GM12878 (cell line): ENCODE results near the gene CCL16. TPM values are rescaled to one million over a fixed set of nuclear protein-coding genes. Genes with fewer than 3 reads are reported as not detected.
A peak's percentile ranks its signal among the peaks of the same experiment; 100 is the strongest.

Experiments
- ATAC-seq: fragments of 200-7000 bp; cut with Tn5 transposase; 3 replicates; pipeline ENCODE4 v1.9.1; 2020; ENCODE audit warnings: mild to moderate bottlenecking, moderate library complexity
- BruUV-seq: library from RNA; stranded (reverse); fragments of 400-500 nt; replicated peaks from 2 replicates; lab custom pipeline; 2021; lab: Mats Ljungman, UMichigan
- CTCF ChIA-PET: fragments of 300-600 bp; sonication (Branson Sonifier 250); formaldehyde crosslinking; extraction: SDS; loops from one replicate; lab custom pipeline; 2021; ENCODE audit warnings: inconsistent platforms; lab: Yijun Ruan, JAX
- POLR2A ChIA-PET: fragments of 350-600 bp; formaldehyde crosslinking; extraction: SDS; loops from one replicate; lab custom pipeline; 2021; ENCODE audit warnings: inconsistent platforms; lab: Charles Lee
- RAD21 ChIA-PET: fragments of 300-600 bp; sonication (Branson Sonifier 250); formaldehyde crosslinking; loops from one replicate; lab custom pipeline; 2023; ENCODE audit warnings: antibody characterized with exemption; ENCODE audit not compliant: unreplicated experiment; lab: Charles Lee
- SMC1A ChIA-PET: fragments of 300-600 bp; sonication (Branson Sonifier 250); formaldehyde crosslinking; loops from one replicate; lab custom pipeline; 2023; ENCODE audit not compliant: unreplicated experiment, uncharacterized antibody; lab: Charles Lee
- DNase-seq: peaks from one replicate; pipeline ENCODE4 v3.0.0-alpha.2; 2011; ENCODE audit warnings: low read depth, low spot score
- FAIRE-seq: peaks from 3 replicates; lab custom pipeline; 2011; peaks lifted over from hg19 to GRCh38; lab: Jason Lieb, UNC
- H2AFZ ChIP-seq: 2 replicates; pipeline ENCODE4 v1.6.0; 2011; ENCODE audit warnings: low read depth, low read length, control low read depth; ENCODE audit not compliant: control insufficient read depth
- H3K27ac ChIP-seq: 2 replicates; pipeline ENCODE4 v1.5.1; 2011; ENCODE audit warnings: control low read depth; ENCODE audit not compliant: control insufficient read depth, insufficient read depth
- H3K27me3 ChIP-seq, 2 experiments: replicated peaks in 1 of 2; 2 replicates each; pipeline versions ENCODE4 v1.6.0 to v1.6.1; 2011; ENCODE audit warnings: low read length in 1 of 2; ENCODE audit not compliant: control insufficient read depth in 2 of 2, insufficient read depth in 2 of 2
- H3K36me3 ChIP-seq, 2 experiments: 2 replicates each; pipeline ENCODE4 v1.5.1; 2011; ENCODE audit warnings: low read length in 1 of 2; ENCODE audit not compliant: control insufficient read depth in 2 of 2, insufficient read depth in 2 of 2
- H3K4me1 ChIP-seq: 2 replicates; pipeline ENCODE4 v1.6.1; 2011; ENCODE audit warnings: mild to moderate bottlenecking, low read length, moderate library complexity, mixed read lengths; ENCODE audit not compliant: control insufficient read depth, insufficient read depth
- H3K4me2 ChIP-seq: 2 replicates; pipeline ENCODE4 v1.6.0; 2011; ENCODE audit warnings: control low read depth; ENCODE audit not compliant: control insufficient read depth, insufficient read depth
- H3K4me3 ChIP-seq: fragments of 200-600 bp; sonication (generic); 2 replicates; pipeline ENCODE4 v1.5.1; 2016
- H3K79me2 ChIP-seq: 2 replicates; pipeline ENCODE4 v1.6.0; 2011; ENCODE audit warnings: low read length; ENCODE audit not compliant: control insufficient read depth, insufficient read depth
- H3K9ac ChIP-seq: 2 replicates; pipeline ENCODE4 v1.8.0; 2011; ENCODE audit warnings: low read length, control low read depth, mixed read lengths; ENCODE audit not compliant: control insufficient read depth, insufficient read depth
- H3K9me3 ChIP-seq: replicated peaks from 3 replicates; pipeline ENCODE4 v1.5.1; 2011; ENCODE audit warnings: mild to moderate bottlenecking, low read length; ENCODE audit not compliant: control insufficient read depth, insufficient read depth
- H4K20me1 ChIP-seq: 2 replicates; pipeline ENCODE4 v1.6.0; 2011; ENCODE audit not compliant: control insufficient read depth, insufficient read depth
- SIN3A ChIP-seq: IDR thresholded peaks from 2 replicates; pipeline ENCODE4 v1.6.1; 2012; ENCODE audit warnings: low read depth, low read length, improper control_type of control experiment
- SMC3 ChIP-seq: IDR thresholded peaks from 2 replicates; pipeline ENCODE4 v1.6.1; 2011; ENCODE audit warnings: low read length, improper control_type of control experiment, borderline replicate concordance
- WGBS: methylation state at CpG from one replicate; pipeline ENCODE4 v1.1.6; 2016; ENCODE audit warnings: low lambda C conversion rate; ENCODE audit not compliant: insufficient replicate concordance, insufficient coverage; ENCODE audit errors: missing lambda C conversion rate; 5-methylcytosine and 5-hydroxymethylcytosine counted together
- in situ Hi-C: fragments of 300-500 bp; cut with MboI; formaldehyde crosslinking; loops from 9 replicates; pipeline ENCODE4 v1.14.3; 2018; ENCODE audit warnings: mixed read lengths
- intact Hi-C: fragments of 100-400 bp; cut with micrococcal nuclease; formaldehyde crosslinking; loops from one replicate; pipeline ENCODE4 v1.14.2; 2022; ENCODE audit not compliant: unreplicated experiment
- polyA plus RNA-seq, 11 experiments: library from polyadenylated mRNA; depleted of rRNA in 4 of 11; unstranded in 6 of 11; stranded (reverse) in 5 of 11; fragments of >200 nt; fragmentation: Nextera tagmentation in 4 of 11; fragmentation: Illumina TruSeq in 1 of 11; extraction: Ambion mirVana in 4 of 11; extraction: Trizol in 1 of 11; gene quantifications; 1 replicate in 1 of 11; 2 replicates in 10 of 11; pipeline versions ENCODE4 v1.2.1 to v1.2.3, GENCODE V29; 2011 to 2016; ENCODE audit warnings: inconsistent platforms in 2 of 11, missing spikeins in 2 of 11, low read depth in 1 of 11
- total RNA-seq, 4 experiments: library from RNA; depleted of rRNA in 3 of 4; stranded (reverse); fragments of >200 nt in 3 of 4; fragmentation: Illumina TruSeq in 1 of 4; extraction: Trizol in 1 of 4; gene quantifications; 2 replicates each; pipeline versions ENCODE4 v1.2.1 to v1.2.3, GENCODE V29; 2013 to 2021
- TF ChIP-seq, protein P1 (sequence below), 3 experiments: IDR thresholded peaks in 2 of 3; conservative IDR thresholded peaks in 1 of 3; 2 replicates each; pipeline ENCODE4 v1.5.1; 2011; ENCODE audit warnings: low read depth in 3 of 3, low read length in 3 of 3, mild to moderate bottlenecking in 3 of 3, control low read depth in 2 of 3, moderate library complexity in 2 of 3, inconsistent platforms in 1 of 3, mixed read lengths in 1 of 3; ENCODE audit not compliant: control insufficient read depth in 2 of 3, insufficient read depth in 1 of 3; ENCODE audit errors: extremely low read depth in 1 of 3

The CCL16 gene
- total and polyA plus RNA-seq, 10 of the 15 experiments (the other 5 are each of a cell fraction or from before 2014, with no cell fraction given): not detected

GRCh38 chr17:36008998-36009665 lies 27.8 kb upstream of the CCL16 start:
- Histone ChIP-seq H3K4me1 (no peaks in the 10 kb centered on the region), H3K27ac (no peak overlapping the region), H3K4me3 (no peak overlapping the region; the same call in 1 of the 2 replicates), H3K36me3 (no peaks in the 10 kb centered on the region), H3K9me3 (peaks cover 4% of the 10 kb centered on the region; the same call in 2 of the 3 replicates), H3K9ac (no peak overlapping the region), H2AFZ (no peak overlapping the region; the same call in none of the 2 replicates), H3K4me2 (peak overlapping the region; percentile 62), H4K20me1 (no peaks in the 10 kb centered on the region), H3K27me3 (no peaks in the 10 kb centered on the region), H3K79me2 (no peaks in the 10 kb centered on the region)
- ChIA-PET CTCF (interaction anchor here (0.5 to 4.2 kb wide), 10 partner anchors 14 to 141 kb away, joined by 3 to 22 read pairs (median 4); no protein-coding TSS in a partner anchor), SMC1A (interaction anchor here (1.3 kb wide), 3 partner anchors 33 to 140 kb away, joined by 6 to 7 read pairs (median 6); no protein-coding TSS in a partner anchor), POLR2A (interaction anchor here (0.8 kb wide), 1 partner anchor 34 kb away, joined by 3 read pairs; no protein-coding TSS in a partner anchor), RAD21 (interaction anchor here (0.6 to 1.3 kb wide), 4 partner anchors 9 to 64 kb away, joined by 3 to 5 read pairs (median 4); no protein-coding TSS in a partner anchor)
- 44% methylated on average over 13 of the region's 14 CpGs for WGBS
- intact Hi-C loops (loop anchor here (1.0 kb wide), 1 partner anchor 33 kb away; no protein-coding TSS in a partner anchor), in situ Hi-C loops (no loop called here)
- no TSS peak for BruUV-seq
- DNase-seq: no peak
- TF ChIP-seq SIN3A (no peak), SMC3 (peak; percentile 15; the same call in 1 of the 2 replicates)
- TF ChIP-seq, protein P1, sequence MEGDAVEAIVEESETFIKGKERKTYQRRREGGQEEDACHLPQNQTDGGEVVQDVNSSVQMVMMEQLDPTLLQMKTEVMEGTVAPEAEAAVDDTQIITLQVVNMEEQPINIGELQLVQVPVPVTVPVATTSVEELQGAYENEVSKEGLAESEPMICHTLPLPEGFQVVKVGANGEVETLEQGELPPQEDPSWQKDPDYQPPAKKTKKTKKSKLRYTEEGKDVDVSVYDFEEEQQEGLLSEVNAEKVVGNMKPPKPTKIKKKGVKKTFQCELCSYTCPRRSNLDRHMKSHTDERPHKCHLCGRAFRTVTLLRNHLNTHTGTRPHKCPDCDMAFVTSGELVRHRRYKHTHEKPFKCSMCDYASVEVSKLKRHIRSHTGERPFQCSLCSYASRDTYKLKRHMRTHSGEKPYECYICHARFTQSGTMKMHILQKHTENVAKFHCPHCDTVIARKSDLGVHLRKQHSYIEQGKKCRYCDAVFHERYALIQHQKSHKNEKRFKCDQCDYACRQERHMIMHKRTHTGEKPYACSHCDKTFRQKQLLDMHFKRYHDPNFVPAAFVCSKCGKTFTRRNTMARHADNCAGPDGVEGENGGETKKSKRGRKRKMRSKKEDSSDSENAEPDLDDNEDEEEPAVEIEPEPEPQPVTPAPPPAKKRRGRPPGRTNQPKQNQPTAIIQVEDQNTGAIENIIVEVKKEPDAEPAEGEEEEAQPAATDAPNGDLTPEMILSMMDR (IDR thresholded peaks at IDR 0.05 in 2 of 3, conservative IDR thresholded peaks at IDR 0.05 in 1 of 3; ENCODE audit: control insufficient read depth in 2 of 3, extremely low read depth in 1 of 3, insufficient read depth in 1 of 3, low read depth in 3 of 3, low read length in 3 of 3): peak; percentile 4 to 51 (median 47); a peak in 4 of 6 replicates
- FAIRE-seq: no peak
- peak; percentile 77 for ATAC-seq
